H1 (cell line): Measurements from ENCODE around the gene ZNF500. TPM values are rescaled to one million over a fixed set of nuclear protein-coding genes. Genes with fewer than 3 reads are reported as not detected.

ENCODE experiments used
- CTCF ChIA-PET: fragments of 300-600 bp; sonication (Branson Sonifier 250); formaldehyde crosslinking; loops from one replicate; lab custom pipeline; 2021; ENCODE audit not compliant: partially characterized antibody; lab: Charles Lee
- POLR2A ChIA-PET: fragments of 300-600 bp; sonication (Branson Sonifier 250); formaldehyde crosslinking; loops from one replicate; lab custom pipeline; 2021; ENCODE audit warnings: inconsistent platforms; ENCODE audit not compliant: partially characterized antibody; lab: Charles Lee
- DNase-seq, 2 experiments: peaks; one replicate each; pipeline versions ENCODE4 v3.0.0 to v3.0.0-alpha.2; 2010 to 2022; ENCODE audit warnings: low spot score in 2 of 2, low read depth in 1 of 2, mixed read lengths in 1 of 2
- FAIRE-seq: peaks from 2 replicates; lab custom pipeline; 2011; peaks lifted over from hg19 to GRCh38; lab: Jason Lieb, UNC
- H2AFZ ChIP-seq: 2 replicates; pipeline ENCODE4 v1.8.1; 2012; ENCODE audit warnings: low read length, inconsistent platforms
- H2AK5ac ChIP-seq: 2 replicates; pipeline ENCODE4 v1.6.1; 2013; ENCODE audit warnings: low read depth, low read length
- H2BK120ac ChIP-seq: replicated peaks from 2 replicates; pipeline ENCODE3; 2013; ENCODE audit warnings: low read depth, low read length, inconsistent platforms
- H2BK12ac ChIP-seq: 2 replicates; pipeline ENCODE4 v1.6.1; 2013; ENCODE audit warnings: low read depth, low read length
- H2BK15ac ChIP-seq: 2 replicates; pipeline ENCODE4 v1.6.1; 2013; ENCODE audit warnings: low read length
- H2BK20ac ChIP-seq: 2 replicates; pipeline ENCODE4 v1.6.1; 2013; ENCODE audit warnings: low read length
- H2BK5ac ChIP-seq: 2 replicates; pipeline ENCODE4 v1.6.1; 2013; ENCODE audit warnings: low read depth, low read length
- H3K14ac ChIP-seq: 2 replicates; pipeline ENCODE4 v1.6.1; 2013; ENCODE audit warnings: inconsistent platforms; ENCODE audit not compliant: insufficient read length
- H3K18ac ChIP-seq: 2 replicates; pipeline ENCODE4 v1.6.1; 2013; ENCODE audit warnings: low read length; ENCODE audit errors: extremely low read depth
- H3K23ac ChIP-seq: 2 replicates; pipeline ENCODE4 v1.6.1; 2013; ENCODE audit warnings: inconsistent platforms; ENCODE audit not compliant: insufficient read length
- H3K23me2 ChIP-seq: 2 replicates; pipeline ENCODE4 v1.6.1; 2013; ENCODE audit warnings: low read depth, low read length
- H3K27ac ChIP-seq: 2 replicates; pipeline ENCODE4 v1.6.1; 2011; ENCODE audit warnings: low read depth, low read length, inconsistent platforms
- H3K27me3 ChIP-seq, 4 experiments: replicated peaks in 1 of 4; 1 replicate in 1 of 4; 2 replicates in 3 of 4; pipeline versions ENCODE4 v1.6.1 to v1.8.1; 2011 to 2013; ENCODE audit warnings: low read length in 3 of 4, mild to moderate bottlenecking in 3 of 4, inconsistent platforms in 2 of 4, mixed read lengths in 2 of 4, moderate library complexity in 1 of 4; ENCODE audit not compliant: control insufficient read depth in 3 of 4, insufficient read depth in 3 of 4; ENCODE audit errors: extremely low read depth in 1 of 4
- H3K36me3 ChIP-seq, 4 experiments: 2 replicates each; pipeline versions ENCODE4 v1.6.1 to v1.8.1; 2011 to 2013; ENCODE audit warnings: mild to moderate bottlenecking in 4 of 4, low read length in 3 of 4, moderate library complexity in 2 of 4, control low read depth in 1 of 4, inconsistent platforms in 1 of 4; ENCODE audit not compliant: insufficient read depth in 4 of 4, control insufficient read depth in 2 of 4
- H3K4ac ChIP-seq: replicated peaks from 2 replicates; pipeline ENCODE3; 2013; ENCODE audit warnings: low read length, low read depth, mixed read lengths, inconsistent platforms; ENCODE audit not compliant: insufficient read length
- H3K4me1 ChIP-seq, 4 experiments: replicated peaks in 1 of 4; 1 replicate in 1 of 4; 2 replicates in 3 of 4; pipeline versions ENCODE4 v1.6.1 to v1.8.1; 2011 to 2013; ENCODE audit warnings: low read length in 3 of 4, inconsistent platforms in 2 of 4, mixed read lengths in 1 of 4; ENCODE audit not compliant: insufficient read depth in 4 of 4, control insufficient read depth in 3 of 4
- H3K4me2 ChIP-seq, 2 experiments: 2 replicates each; pipeline versions ENCODE4 v1.6.1 to v1.8.1; 2011 to 2013; ENCODE audit warnings: low read depth in 2 of 2, low read length in 2 of 2, control low read depth in 1 of 2, inconsistent platforms in 1 of 2, mild to moderate bottlenecking in 1 of 2; ENCODE audit not compliant: insufficient read depth in 1 of 2
- H3K4me3 ChIP-seq, 4 experiments: fragments of 200-600, 300-600 bp in 1 of 4; sonication (generic), shearing (Covaris generic), sonication (Bioruptor Twin) in 1 of 4; 2 replicates each; pipeline versions ENCODE4 v1.5.1 to v1.8.1; 2011 to 2016; ENCODE audit warnings: low read length in 4 of 4, low read depth in 3 of 4, control low read depth in 2 of 4, inconsistent platforms in 2 of 4, mild to moderate bottlenecking in 2 of 4, mixed read lengths in 1 of 4, moderate library complexity in 1 of 4; ENCODE audit not compliant: insufficient read depth in 2 of 4; ENCODE audit errors: extremely low read depth in 1 of 4
- H3K56ac ChIP-seq: replicated peaks from 2 replicates; pipeline ENCODE3; 2013; ENCODE audit warnings: low read depth, mild to moderate bottlenecking, mixed read lengths, low read length, inconsistent platforms; ENCODE audit not compliant: insufficient read length
- H3K79me1 ChIP-seq: 2 replicates; pipeline ENCODE4 v1.6.1; 2013; ENCODE audit warnings: low read depth, low read length, control low read depth
- H3K79me2 ChIP-seq, 2 experiments: 2 replicates each; pipeline versions ENCODE4 v1.6.1 to v1.8.1; 2012 to 2013; ENCODE audit warnings: low read length in 2 of 2, mild to moderate bottlenecking in 2 of 2, inconsistent platforms in 1 of 2; ENCODE audit not compliant: insufficient read depth in 2 of 2, control insufficient read depth in 1 of 2
- H3K9ac ChIP-seq, 4 experiments: replicated peaks in 1 of 4; 1 replicate in 1 of 4; 2 replicates in 3 of 4; pipeline versions ENCODE4 v1.6.1 to v1.8.1; 2011 to 2013; ENCODE audit warnings: low read depth in 3 of 4, low read length in 3 of 4, control low read depth in 2 of 4, mild to moderate bottlenecking in 2 of 4, moderate library complexity in 2 of 4, inconsistent platforms in 1 of 4; ENCODE audit errors: extremely low read depth in 1 of 4
- H3K9me3 ChIP-seq, 2 experiments: 2 replicates each; pipeline versions ENCODE4 v1.6.1 to v1.8.1; 2012 to 2013; ENCODE audit warnings: mild to moderate bottlenecking in 2 of 2, moderate library complexity in 2 of 2, control low read depth in 1 of 2, inconsistent platforms in 1 of 2, low read depth in 1 of 2, low read length in 1 of 2, mixed read lengths in 1 of 2; ENCODE audit not compliant: insufficient read depth in 2 of 2
- H4K20me1 ChIP-seq, 2 experiments: replicated peaks in 1 of 2; 2 replicates each; pipeline versions ENCODE3 to v1.8.1; 2011 to 2013; ENCODE audit warnings: inconsistent platforms in 2 of 2, low read length in 2 of 2, mild to moderate bottlenecking in 1 of 2; ENCODE audit not compliant: insufficient read depth in 2 of 2, control insufficient read depth in 1 of 2
- H4K5ac ChIP-seq: 2 replicates; pipeline ENCODE4 v1.6.1; 2013; ENCODE audit warnings: low read length, low read depth, mixed read lengths, inconsistent platforms; ENCODE audit not compliant: insufficient read length
- H4K8ac ChIP-seq: 2 replicates; pipeline ENCODE4 v1.8.0; 2013; ENCODE audit warnings: mild to moderate bottlenecking, moderate library complexity, low read length, inconsistent platforms; ENCODE audit not compliant: insufficient read depth; ENCODE audit errors: extremely low read depth
- H4K91ac ChIP-seq: replicated peaks from 2 replicates; pipeline ENCODE3; 2013; ENCODE audit warnings: low read length, mixed read lengths, inconsistent platforms; ENCODE audit not compliant: insufficient read length
- CHD2 ChIP-seq: IDR thresholded peaks from 2 replicates; pipeline ENCODE4 v1.6.1; 2012; ENCODE audit warnings: low read length, improper control_type of control experiment
- EZH2 ChIP-seq: fragments of 200-600 bp; sonication (generic); IDR thresholded peaks from 2 replicates; pipeline ENCODE4 v1.7.1; 2012; ENCODE audit warnings: low read depth, mild to moderate bottlenecking, moderate library complexity, low read length, inconsistent platforms; ENCODE audit not compliant: severe bottlenecking
- FOSL1 ChIP-seq: IDR thresholded peaks from 2 replicates; pipeline ENCODE4 v1.6.1; 2011; ENCODE audit warnings: mild to moderate bottlenecking, low read depth, low read length, moderate library complexity; ENCODE audit not compliant: insufficient read depth
- HDAC2 ChIP-seq, 2 experiments: fragments of 300-600 bp in 1 of 2; sonication (generic) in 1 of 2; IDR thresholded peaks; 2 replicates each; pipeline ENCODE4 v1.6.1; 2011 to 2012; ENCODE audit warnings: low read depth in 2 of 2, low read length in 2 of 2, mild to moderate bottlenecking in 2 of 2, moderate library complexity in 2 of 2, borderline replicate concordance in 1 of 2, inconsistent platforms in 1 of 2
- MAX ChIP-seq: IDR thresholded peaks from 2 replicates; pipeline ENCODE4 v1.6.1; 2012; ENCODE audit warnings: inconsistent platforms
- POLR2A ChIP-seq, 2 experiments: IDR thresholded peaks; 1 replicate in 1 of 2; 2 replicates in 1 of 2; pipeline ENCODE4 v1.6.1; 2011; ENCODE audit warnings: low read depth in 2 of 2, low read length in 2 of 2, mild to moderate bottlenecking in 2 of 2; ENCODE audit errors: control extremely low read depth in 1 of 2
- RBBP5 ChIP-seq: IDR thresholded peaks from 2 replicates; pipeline ENCODE4 v1.7.1; 2012; ENCODE audit warnings: low read depth, mild to moderate bottlenecking, inconsistent platforms, low read length, moderate library complexity, borderline replicate concordance
- SIX5 ChIP-seq: IDR thresholded peaks from 2 replicates; pipeline ENCODE4 v1.6.1; 2011; ENCODE audit warnings: mild to moderate bottlenecking, low read depth, low read length
- SP1 ChIP-seq: IDR thresholded peaks from 2 replicates; pipeline ENCODE4 v1.6.1; 2011; ENCODE audit warnings: low read depth, low read length
- SP4 ChIP-seq: IDR thresholded peaks from 2 replicates; pipeline ENCODE4 v1.6.1; 2012; ENCODE audit warnings: low read length, inconsistent platforms
- TAF1 ChIP-seq: IDR thresholded peaks from 2 replicates; pipeline ENCODE4 v1.6.1; 2011; ENCODE audit warnings: mild to moderate bottlenecking, low read depth, low read length
- ZNF274 ChIP-seq: IDR thresholded peaks from 2 replicates; pipeline ENCODE4 v1.7.0; 2012; ENCODE audit warnings: low read length, borderline replicate concordance; ENCODE audit errors: extremely low read depth
- WGBS, 2 experiments: shearing (Covaris generic) in 1 of 2; methylation state at CpG; one replicate each; pipeline versions ENCODE4 v1.1.6 to v1.1.7; 2013 to 2015; ENCODE audit warnings: low lambda C conversion rate in 2 of 2, mixed read lengths in 2 of 2, inconsistent platforms in 1 of 2, low coverage in 1 of 2, missing lambda C conversion rate in 1 of 2; ENCODE audit not compliant: insufficient replicate concordance in 2 of 2, insufficient coverage in 1 of 2, insufficient read length in 1 of 2; ENCODE audit errors: extremely low coverage in 1 of 2, missing lambda C conversion rate in 1 of 2; 5-methylcytosine and 5-hydroxymethylcytosine counted together
- polyA plus RNA-seq, 7 experiments: library from polyadenylated mRNA; depleted of rRNA in 3 of 7; stranded (reverse) in 5 of 7; unstranded in 2 of 7; fragments of >200 nt in 5 of 7; fragments of 200-250 nt in 2 of 7; gene quantifications; 1 replicate in 5 of 7; 2 replicates in 1 of 7; 4 replicates in 1 of 7; pipeline versions ENCODE4 v1.2.1 to v1.2.3, GENCODE V29; 2011 to 2013; ENCODE audit warnings: missing spikeins in 2 of 7, mixed read lengths in 2 of 7
- total RNA-seq: library from RNA; stranded (reverse); fragmentation: NEBNext Ultra II Directional; extraction: Animal tissue kit (Norgen Biotek cat#: 25700); gene quantifications from 2 replicates; pipeline ENCODE4 v1.2.1, GENCODE V29; 2021
- TF ChIP-seq, protein P1 (sequence below): IDR thresholded peaks from 2 replicates; pipeline ENCODE4 v1.6.1; 2012; ENCODE audit warnings: inconsistent platforms

Gene ZNF500
- total and polyA plus RNA-seq, 2 of the 8 experiments (the other 6 are each of a cell fraction or from before 2014, with no cell fraction given): 10.3 to 10.4 TPM

DNA sequence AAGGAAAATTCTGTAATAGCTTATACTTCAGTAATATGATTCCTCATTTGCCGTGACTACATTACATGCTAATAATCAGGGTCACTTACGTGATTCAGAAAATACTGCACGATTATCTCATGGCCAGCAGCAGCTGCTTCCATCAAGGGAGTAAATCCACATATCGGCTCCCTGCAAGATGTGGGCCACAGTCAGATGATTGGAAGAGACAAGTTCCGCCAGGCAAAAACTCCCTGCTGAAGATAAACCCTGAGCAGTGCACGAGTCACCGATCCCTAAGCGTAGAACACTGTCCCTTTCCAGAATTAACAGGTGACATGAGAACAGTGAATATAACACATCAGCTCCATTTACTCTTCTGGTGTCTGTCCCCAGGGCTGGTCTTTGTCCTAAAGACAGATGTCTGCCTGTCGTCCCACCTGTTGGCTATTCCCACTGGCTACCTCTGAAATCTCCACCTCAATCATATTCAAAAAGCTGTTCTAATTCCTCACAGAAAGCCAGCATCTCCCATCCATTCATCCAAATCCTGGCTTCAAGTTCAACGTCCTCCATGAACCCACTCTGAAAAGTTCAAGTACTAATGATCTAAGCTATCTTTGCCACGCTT, 42.2 kb downstream of the ZNF500 start:
- no peaks in the 10 kb centered on the region for H3K79me1 ChIP-seq
- no peak overlapping the region for H2BK15ac ChIP-seq
- no peak overlapping the region for H2BK5ac ChIP-seq
- DNase-seq: no peak
- H4K8ac ChIP-seq: no peak overlapping the region
- H3K27me3 ChIP-seq: no peaks in the 10 kb centered on the region
- no peak overlapping the region for H4K5ac ChIP-seq
- no peak overlapping the region for H2BK20ac ChIP-seq
- H3K79me2 ChIP-seq: peaks cover 0 to 3% of the 10 kb centered on the region in 2 experiments; a peak in 1 of 4 replicates
- H3K23ac ChIP-seq: no peak overlapping the region
- no peak overlapping the region for H3K14ac ChIP-seq
- no peak overlapping the region for H3K4ac ChIP-seq
- no peak overlapping the region for H3K56ac ChIP-seq
- no peak overlapping the region for H2AFZ ChIP-seq
- 96% methylated on average over 11 of the region's 11 CpGs; no CpG with 5 or more reads in 1 of the 2 experiments for WGBS, 2 experiments
- H2BK12ac ChIP-seq: no peak overlapping the region
- no peaks in the 10 kb centered on the region for H3K23me2 ChIP-seq
- no peak overlapping the region for H4K91ac ChIP-seq
- no peaks in the 10 kb centered on the region for H3K4me1 ChIP-seq
- no peak overlapping the region for H3K4me3 ChIP-seq
- no peak overlapping the region for H3K18ac ChIP-seq
- FAIRE-seq: no peak
- no peak overlapping the region for H3K4me2 ChIP-seq
- peaks cover 10 to 39% (median 17%) of the 10 kb centered on the region in 4 experiments; a peak in 7 of 8 replicates for H3K36me3 ChIP-seq
- ChIA-PET POLR2A (interaction anchor here (1.4 kb wide), 1 partner anchor 9 kb away, joined by 5 read pairs; the partner anchor contains the start of gene ANKS3), CTCF (interaction anchor here (1.1 to 1.4 kb wide), 2 partner anchors 10 to 42 kb away, joined by 4 to 5 read pairs; no protein-coding TSS in a partner anchor)
- no peak overlapping the region for H3K27ac ChIP-seq
- peaks cover 0 to 10% of the 10 kb centered on the region in 2 experiments for H4K20me1 ChIP-seq
- no peaks in the 10 kb centered on the region for H3K9me3 ChIP-seq
- H3K9ac ChIP-seq: no peak overlapping the region
- no peak overlapping the region for H2AK5ac ChIP-seq
- no peak overlapping the region for H2BK120ac ChIP-seq
- TF ChIP-seq TAF1 (no peak), HDAC2 (IDR thresholded peaks at IDR 0.05; ENCODE audit: borderline replicate concordance in 1 of 2, low read depth in 2 of 2, low read length in 2 of 2) (no peak), ZNF274 (no peak), POLR2A (IDR thresholded peaks at IDR 0.05; ENCODE audit: control extremely low read depth in 1 of 2, low read depth in 2 of 2, low read length in 2 of 2) (no peak), SP4 (no peak), SIX5 (no peak), MAX (no peak), SP1 (no peak), EZH2 (no peak), CHD2 (no peak), RBBP5 (no peak), FOSL1 (no peak)
- TF ChIP-seq, protein P1, sequence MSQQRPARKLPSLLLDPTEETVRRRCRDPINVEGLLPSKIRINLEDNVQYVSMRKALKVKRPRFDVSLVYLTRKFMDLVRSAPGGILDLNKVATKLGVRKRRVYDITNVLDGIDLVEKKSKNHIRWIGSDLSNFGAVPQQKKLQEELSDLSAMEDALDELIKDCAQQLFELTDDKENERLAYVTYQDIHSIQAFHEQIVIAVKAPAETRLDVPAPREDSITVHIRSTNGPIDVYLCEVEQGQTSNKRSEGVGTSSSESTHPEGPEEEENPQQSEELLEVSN: no peak
